Left forelimb (tissue), 1 donor: ENCODE measurements around the gene MLXIP.

ENCODE experiments used
- DNase-seq: peaks from one replicate; pipeline ENCODE4 v3.0.0-alpha.2; 2018; ENCODE audit warnings: low spot score

Gene MLXIP

GRCh38 chr12:122079532-122080081 is 1.1 kb downstream of the MLXIP start:
- DNase-seq = no peak

GRCh38 chr12:122080149-122081082 is 1.9 kb downstream of the MLXIP start:
- DNase-seq = no peak

GRCh38 chr12:122081083-122081696 is 2.6 kb downstream of the MLXIP start:
- no peak for DNase-seq

GRCh38 chr12:122081697-122082221 is 3.2 kb downstream of the MLXIP start:
- DNase-seq = no peak

- no peak for DNase-seq
Observed at GRCh38 chr12:122082621-122083356, 4.2 kb downstream of the MLXIP start.

GRCh38 chr12:122084857-122085405 is 6.4 kb downstream of the MLXIP start:
- no peak for DNase-seq

GRCh38 chr12:122085591-122085990 is 7.0 kb downstream of the MLXIP start:
- DNase-seq = no peak

- DNase-seq = no peak
Observed at GRCh38 chr12:122086116-122086515, 7.6 kb downstream of the MLXIP start.

GRCh38 chr12:122086641-122087285 is 8.2 kb downstream of the MLXIP start:
- no peak for DNase-seq

- DNase-seq = no peak
Observed at GRCh38 chr12:122087431-122088178, 9.0 kb downstream of the MLXIP start.

GRCh38 chr12:122088179-122088810 is 9.7 kb downstream of the MLXIP start:
- DNase-seq = no peak

GRCh38 chr12:122089077-122089476 is 10.5 kb downstream of the MLXIP start:
- DNase-seq = no peak

GRCh38 chr12:122090759-122091515 is 12.4 kb downstream of the MLXIP start:
- DNase-seq = no peak

GRCh38 chr12:122093098-122093883 is 14.7 kb downstream of the MLXIP start:
- peak; percentile 17 for DNase-seq

GRCh38 chr12:122094137-122094734 is 15.7 kb downstream of the MLXIP start:
- no peak for DNase-seq

- DNase-seq = peak; percentile 67
Observed at GRCh38 chr12:122094735-122095631, 16.4 kb downstream of the MLXIP start.

GRCh38 chr12:122096014-122096413 is 17.5 kb downstream of the MLXIP start:
- no peak for DNase-seq
